Stimulated activated effector memory CD8-positive, alpha-beta T cell treated with anti-CD3 and anti-CD28 coated beads, Interleukin-12 subunit alpha, Interleukin-12 subunit beta, amount 100 ng/mL, for 72 hours (primary cell): Measurements from ENCODE around the gene RGS14.
"Not testable (repeated sequence)": the region's sequence is repeated elsewhere in the genome, so short reads cannot be mapped to it uniquely, and the experiment has no call there.

Source experiments
- ATAC-seq: fragments of 150-1000 bp; cut with Tn5 transposase; 2 replicates; pipeline ENCODE4 v1.10.0; 2021
- DNase-seq, 2 donors: peaks; one replicate each; pipeline ENCODE4 v3.0.0; 2021 to 2022; ENCODE audit warnings: low spot score in 2 of 2
- H3K27ac Mint-ChIP-seq: one replicate; pipeline ENCODE4 v1.8.0; 2022; ENCODE audit warnings: mild to moderate bottlenecking, mixed read lengths
- H3K36me3 Mint-ChIP-seq: one replicate; pipeline ENCODE4 v1.8.0; 2022; ENCODE audit warnings: mild to moderate bottlenecking, mixed read lengths
- H3K4me1 Mint-ChIP-seq: one replicate; pipeline ENCODE4 v1.8.0; 2022; ENCODE audit warnings: mixed read lengths
- H3K4me3 Mint-ChIP-seq: one replicate; pipeline ENCODE4 v1.8.0; 2022; ENCODE audit warnings: mild to moderate bottlenecking, mixed read lengths
- H3K9me3 Mint-ChIP-seq: one replicate; pipeline ENCODE4 v1.8.0; 2022; ENCODE audit warnings: mixed read lengths

RGS14 gene

GRCh38 chr5:177334781-177335700 lies 22.7 kb upstream of the RGS14 start:
- Mint-ChIP-seq H3K36me3 (peaks cover 90% of the 10 kb centered on the region), H3K4me1 (peaks cover 57% of the 10 kb centered on the region)

GRCh38 chr5:177335701-177336065 lies 22.0 kb upstream of the RGS14 start:
- H3K27ac Mint-ChIP-seq: peak overlapping the region; percentile 85

More at GRCh38 chr5:177334781-177335700, 22.7 kb upstream of the RGS14 start:
- H3K9me3 Mint-ChIP-seq: no peaks in the 10 kb centered on the region
- peak overlapping the region; percentile 85 for H3K27ac Mint-ChIP-seq
- no peak for ATAC-seq
- DNase-seq: no peak
- H3K4me3 Mint-ChIP-seq: no peak overlapping the region

DNA sequence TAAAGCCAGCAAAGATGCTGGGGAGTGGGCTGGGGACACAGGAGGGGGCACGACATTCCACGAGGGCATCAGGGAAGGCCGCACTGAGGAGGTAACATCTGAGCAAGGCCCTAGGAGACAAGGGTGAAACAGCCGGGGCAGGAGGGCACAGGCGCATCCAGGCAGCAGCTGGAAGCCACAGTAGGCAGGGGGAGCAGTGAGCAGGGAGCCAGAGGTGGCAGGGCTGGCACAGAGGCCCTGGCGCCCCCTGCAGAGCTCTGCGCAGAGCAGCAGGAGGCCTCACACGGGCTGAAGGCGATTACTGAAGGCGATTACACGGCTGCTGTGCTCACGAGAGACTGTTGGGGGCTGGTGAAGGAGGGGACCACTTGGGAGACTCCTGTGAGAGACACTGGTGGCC lies 21.6 kb upstream of the RGS14 start:
- Mint-ChIP-seq H3K4me3 (no peak overlapping the region), H3K36me3 (peaks cover 90% of the 10 kb centered on the region), H3K9me3 (no peaks in the 10 kb centered on the region), H3K4me1 (peaks cover 49% of the 10 kb centered on the region), H3K27ac (peak overlapping the region; percentile 85)
- DNase-seq (no peak), ATAC-seq (peak; percentile 65)

More at GRCh38 chr5:177335701-177336065, 22.0 kb upstream of the RGS14 start:
- ATAC-seq (no peak), DNase-seq (no peak)
- Mint-ChIP-seq H3K9me3 (no peaks in the 10 kb centered on the region), H3K36me3 (peaks cover 90% of the 10 kb centered on the region), H3K4me3 (no peak overlapping the region), H3K4me1 (peaks cover 53% of the 10 kb centered on the region)

DNA sequence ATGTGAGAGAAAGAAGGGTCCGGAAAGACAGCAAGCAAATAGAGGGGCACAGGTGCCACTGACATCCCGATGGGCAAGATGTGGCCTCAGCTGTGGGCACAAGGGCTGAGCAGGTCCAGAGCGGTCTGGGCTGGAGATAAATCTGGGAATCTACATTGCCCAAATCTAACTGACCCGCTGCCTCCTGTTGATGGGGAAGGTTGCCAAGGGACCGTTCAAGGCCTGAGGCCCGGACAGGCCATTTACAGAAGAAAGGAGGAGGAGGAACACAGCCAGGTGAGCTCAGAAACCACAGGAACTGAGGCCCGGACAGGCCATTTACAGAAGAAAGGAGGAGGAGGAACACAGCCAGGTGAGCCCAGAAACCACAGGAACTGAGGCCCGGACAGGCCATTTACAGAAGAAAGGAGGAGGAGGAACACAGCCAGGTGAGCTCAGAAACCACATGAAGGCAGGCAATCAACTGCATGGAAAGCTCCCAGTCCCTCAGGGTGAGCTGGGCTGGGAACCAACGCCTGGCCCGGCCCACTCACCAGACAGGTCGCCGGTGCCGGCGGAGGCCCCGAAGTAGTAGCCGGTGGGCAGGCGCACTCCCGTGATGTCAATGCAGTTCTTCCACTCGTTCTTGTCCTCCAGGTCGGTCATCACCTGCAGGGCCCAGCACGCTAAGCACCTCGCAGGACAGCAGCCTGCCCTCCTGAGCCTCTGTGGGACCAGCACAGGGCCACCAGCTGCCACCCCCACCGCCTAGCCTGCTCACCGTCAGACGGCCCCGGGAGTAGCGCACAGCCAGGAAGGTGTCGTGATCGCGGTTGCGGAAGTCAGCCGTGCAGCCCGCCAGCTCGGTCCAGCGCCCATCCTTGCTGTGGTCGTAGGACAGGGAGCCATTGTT lies 20.9 kb upstream of the RGS14 start:
- peak overlapping the region; percentile 85 for H3K27ac Mint-ChIP-seq
- H3K4me3 Mint-ChIP-seq: no peak overlapping the region
- no peak for ATAC-seq
- peaks cover 90% of the 10 kb centered on the region for H3K36me3 Mint-ChIP-seq
- DNase-seq: no peak
- no peaks in the 10 kb centered on the region for H3K9me3 Mint-ChIP-seq
- H3K4me1 Mint-ChIP-seq: peaks cover 46% of the 10 kb centered on the region

GRCh38 chr5:177338251-177339106 lies 19.2 kb upstream of the RGS14 start:
- no peak for DNase-seq

DNA sequence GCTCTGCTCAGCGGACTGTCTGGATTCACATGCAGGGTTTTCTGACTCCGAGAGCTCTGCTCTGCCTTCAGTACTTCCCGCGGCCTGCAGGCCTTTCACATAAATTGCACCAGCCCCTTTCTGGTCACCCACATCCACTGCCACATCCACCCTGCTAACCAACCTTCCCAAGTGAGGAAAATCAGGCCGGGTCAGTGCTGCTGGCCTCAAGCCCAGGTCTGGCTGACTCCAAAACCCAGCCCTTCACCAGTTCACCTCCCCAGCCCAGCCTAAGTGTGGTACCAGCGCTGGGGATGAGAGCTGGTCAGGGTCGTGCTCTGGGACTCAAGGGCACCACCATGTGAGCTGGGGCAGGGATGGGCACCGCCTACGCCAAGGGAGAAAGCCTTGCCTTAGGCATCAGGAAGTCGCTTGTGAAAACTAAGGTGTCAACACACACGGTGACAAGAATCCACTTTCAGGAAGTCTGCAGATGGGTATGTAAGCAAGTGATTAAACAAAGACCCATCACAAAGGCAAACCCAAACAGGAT lies 18.6 kb upstream of the RGS14 start:
- Mint-ChIP-seq H3K27ac (peak overlapping the region; percentile 64), H3K4me1 (peaks cover 42% of the 10 kb centered on the region), H3K9me3 (no peaks in the 10 kb centered on the region), H3K36me3 (peaks cover 90% of the 10 kb centered on the region), H3K4me3 (peak overlapping the region; percentile 0)
- ATAC-seq (peak; percentile 28), DNase-seq (no peak)

More at GRCh38 chr5:177338251-177339106, 19.2 kb upstream of the RGS14 start:
- peaks cover 44% of the 10 kb centered on the region for H3K4me1 Mint-ChIP-seq
- H3K4me3 Mint-ChIP-seq: no peak overlapping the region
- ATAC-seq: no peak
- H3K9me3 Mint-ChIP-seq: no peaks in the 10 kb centered on the region
- H3K27ac Mint-ChIP-seq: peak overlapping the region; percentile 64
- peaks cover 90% of the 10 kb centered on the region for H3K36me3 Mint-ChIP-seq

- H3K27ac Mint-ChIP-seq, ATAC-seq, DNase-seq, H3K9me3 Mint-ChIP-seq, H3K4me3 Mint-ChIP-seq: not testable (repeated sequence)
- H3K4me1 Mint-ChIP-seq: peaks cover 43% of the 10 kb centered on the region
- peaks cover 94% of the 10 kb centered on the region for H3K36me3 Mint-ChIP-seq
Observed at GRCh38 chr5:177343000-177343399, 14.7 kb upstream of the RGS14 start.

DNA sequence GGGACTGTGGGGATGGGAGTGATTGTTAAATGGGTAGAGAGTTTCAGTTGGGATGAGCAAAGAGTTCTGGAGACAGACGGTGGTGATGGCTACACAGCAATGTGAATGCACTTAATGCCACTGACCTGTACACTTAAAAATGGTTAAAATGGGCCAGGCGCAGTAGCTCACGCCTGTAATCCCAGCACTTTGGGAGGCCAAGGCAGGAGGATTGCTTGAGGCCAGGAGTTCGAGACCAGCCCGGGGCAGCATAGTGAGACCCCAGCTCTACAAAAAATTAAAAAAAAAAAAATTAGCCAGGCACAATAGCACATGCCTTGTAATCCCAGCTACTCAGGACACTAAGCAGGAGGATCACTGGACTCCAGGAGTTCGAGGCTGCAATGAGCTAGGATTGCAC lies 13.9 kb upstream of the RGS14 start:
- Mint-ChIP-seq H3K27ac (peak overlapping the region; percentile 58), H3K9me3 (no peaks in the 10 kb centered on the region)

GRCh38 chr5:177344891-177345290 lies 12.8 kb upstream of the RGS14 start:
- Mint-ChIP-seq H3K4me1 (peaks cover 41% of the 10 kb centered on the region), H3K36me3 (peaks cover 100% of the 10 kb centered on the region), H3K27ac (no peak overlapping the region), H3K4me3 (no peak overlapping the region), H3K9me3 (no peaks in the 10 kb centered on the region)
- no peak for ATAC-seq
- no peak for DNase-seq

More for the DNA sequence above, 13.9 kb upstream of the RGS14 start:
- Mint-ChIP-seq H3K4me3 (no peak overlapping the region), H3K36me3 (peaks cover 100% of the 10 kb centered on the region), H3K4me1 (peaks cover 41% of the 10 kb centered on the region)
- DNase-seq: no peak
- ATAC-seq: no peak

DNA sequence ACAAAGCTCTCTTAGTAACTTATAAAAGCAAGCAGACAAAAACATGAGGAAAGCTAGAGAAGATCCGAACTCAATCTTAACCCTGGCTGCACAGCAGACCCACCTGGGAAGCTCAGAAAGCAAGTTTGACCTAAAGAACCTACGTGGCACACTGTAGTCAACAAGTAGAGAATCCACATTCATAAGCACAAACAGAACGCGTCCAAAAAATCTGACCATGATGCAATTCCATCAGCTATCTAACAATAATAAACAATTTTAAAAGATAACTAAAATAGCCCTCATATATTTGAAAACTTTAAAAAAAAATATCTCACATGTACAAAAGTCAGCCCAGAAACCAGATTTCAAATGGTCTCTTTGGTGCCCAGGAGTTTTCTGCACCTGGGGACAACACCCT lies 10.9 kb upstream of the RGS14 start:
- no peak for DNase-seq
- Mint-ChIP-seq H3K27ac (peak overlapping the region; percentile 37), H3K4me3 (no peak overlapping the region), H3K9me3 (no peaks in the 10 kb centered on the region), H3K4me1 (peaks cover 40% of the 10 kb centered on the region), H3K36me3 (peaks cover 90% of the 10 kb centered on the region)
- ATAC-seq: no peak

DNA sequence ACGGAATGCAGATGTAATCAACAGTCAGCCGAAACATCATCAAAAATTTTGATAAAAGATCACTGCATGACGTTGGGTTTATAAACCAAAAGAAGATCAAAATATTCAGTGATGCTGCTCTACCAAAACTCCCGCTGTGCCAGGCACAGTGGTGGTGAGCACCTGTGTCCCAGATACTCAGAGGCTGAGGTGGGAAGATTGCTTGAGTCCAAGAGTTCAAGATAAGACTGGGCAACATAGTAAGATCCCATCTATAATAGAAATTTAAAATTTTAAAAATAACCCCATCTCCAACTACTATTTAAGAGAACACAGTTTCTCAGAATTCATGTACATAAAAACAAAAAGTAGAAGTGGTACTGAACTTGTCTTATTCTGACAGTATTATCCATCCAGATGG lies 10.0 kb upstream of the RGS14 start:
- Mint-ChIP-seq H3K4me3 (no peak overlapping the region), H3K36me3 (peaks cover 84% of the 10 kb centered on the region), H3K4me1 (peaks cover 43% of the 10 kb centered on the region), H3K27ac (no peak overlapping the region), H3K9me3 (no peaks in the 10 kb centered on the region)
- DNase-seq (no peak), ATAC-seq (no peak)

DNA sequence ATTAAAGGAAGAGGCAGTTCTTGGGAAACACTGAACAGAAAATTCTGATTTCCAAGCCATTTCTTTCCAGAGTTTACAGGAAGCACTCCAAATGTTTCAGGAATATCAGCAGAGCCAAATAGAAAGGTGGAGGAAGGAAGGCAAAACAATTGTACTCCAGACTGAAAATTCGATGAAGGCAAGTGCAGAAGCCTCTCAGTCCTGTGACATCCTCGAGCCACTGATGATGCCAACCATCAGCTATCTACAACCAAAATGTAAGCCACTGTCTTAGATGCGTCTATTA lies 8.4 kb upstream of the RGS14 start:
- peak overlapping the region; percentile 99 for H3K27ac Mint-ChIP-seq
- DNase-seq (no peak), ATAC-seq (no peak)
- H3K36me3 Mint-ChIP-seq: peaks cover 68% of the 10 kb centered on the region
- H3K4me1 Mint-ChIP-seq: peaks cover 39% of the 10 kb centered on the region
- no peaks in the 10 kb centered on the region for H3K9me3 Mint-ChIP-seq
- H3K4me3 Mint-ChIP-seq: peak overlapping the region; percentile 87

GRCh38 chr5:177349762-177350161 lies 8.0 kb upstream of the RGS14 start:
- peak overlapping the region; percentile 99 for H3K27ac Mint-ChIP-seq
- ATAC-seq (no peak), DNase-seq (no peak)
- H3K4me1 Mint-ChIP-seq: peaks cover 44% of the 10 kb centered on the region
- H3K36me3 Mint-ChIP-seq: peaks cover 63% of the 10 kb centered on the region
- H3K4me3 Mint-ChIP-seq: peak overlapping the region; percentile 87
- no peaks in the 10 kb centered on the region for H3K9me3 Mint-ChIP-seq

DNA sequence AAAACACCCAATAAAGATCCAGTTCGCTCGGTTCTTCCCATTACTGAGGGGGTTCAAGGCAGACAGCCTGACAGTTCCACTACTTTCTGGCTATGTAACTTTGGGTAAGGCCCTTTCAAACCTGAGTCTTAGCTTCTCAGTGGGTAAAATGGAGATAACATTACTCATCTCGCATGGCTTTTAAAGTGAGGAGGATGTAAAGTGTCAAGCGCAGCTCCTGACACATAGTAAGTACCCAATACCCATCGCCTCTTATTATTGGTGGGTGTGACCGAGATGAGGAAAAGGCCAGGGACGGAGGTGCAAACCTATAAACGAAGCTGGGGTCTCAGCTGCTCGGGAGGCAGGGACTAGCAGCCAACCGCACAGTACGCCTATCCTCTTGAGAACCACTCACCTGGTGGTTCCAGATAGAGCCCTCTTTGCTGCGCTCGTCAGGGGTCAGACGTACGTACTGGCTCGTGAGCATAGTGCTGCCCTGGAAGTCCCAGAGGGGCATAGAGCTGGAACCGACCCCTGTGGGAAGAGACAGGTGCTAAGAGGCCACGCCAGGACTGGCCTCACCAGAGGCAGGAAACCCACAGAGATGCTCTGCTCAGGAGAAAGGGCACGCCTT lies 6.8 kb upstream of the RGS14 start:
- H3K9me3 Mint-ChIP-seq: no peaks in the 10 kb centered on the region
- peak overlapping the region; percentile 99 for H3K27ac Mint-ChIP-seq
- H3K4me3 Mint-ChIP-seq: peak overlapping the region; percentile 87
- peaks cover 52% of the 10 kb centered on the region for H3K36me3 Mint-ChIP-seq
- DNase-seq: peak in 1 of 2 donors; percentile 65
- peak; percentile 20 for ATAC-seq
- peaks cover 55% of the 10 kb centered on the region for H3K4me1 Mint-ChIP-seq
